ENCODE measurements around the gene ZNF566. TPM values are rescaled to one million over a fixed set of nuclear protein-coding genes. Genes with fewer than 3 reads are reported as not detected.

Gene ZNF566
- total RNA-seq, 1 experiment from 2014 or later: 3.1 TPM

DNA sequence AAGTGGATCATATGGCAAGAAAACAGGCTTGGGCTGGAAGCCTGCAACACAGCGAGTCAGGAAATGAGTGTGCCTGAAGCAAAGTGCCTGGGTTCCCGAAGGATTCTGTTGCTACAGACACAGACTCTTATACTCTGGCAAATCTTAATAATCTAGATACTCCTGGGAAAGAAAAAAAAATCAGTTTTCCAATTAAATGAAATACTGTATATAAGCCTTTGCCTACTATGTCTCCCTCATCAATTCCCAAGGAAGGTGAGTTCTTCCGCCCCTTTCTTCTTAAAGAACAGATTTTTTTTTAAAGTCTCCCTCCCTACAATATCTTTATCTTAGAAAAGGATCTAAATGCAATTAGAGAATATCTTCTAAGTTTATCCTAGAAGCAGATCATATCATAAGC lies 81.3 kb downstream of the ZNF566 start:
- no peak overlapping the region for H3K4me2 ChIP-seq (ENCODE audit: low read length)
- ChIA-PET POLR2A (ENCODE audit: unreplicated experiment) (no interaction called here), CTCF (no interaction called here)
- H3K27me3 ChIP-seq (ENCODE audit: low read length): no peaks in the 10 kb centered on the region
- no peak overlapping the region for H3K27ac ChIP-seq (ENCODE audit: low read length)
- peaks cover 13% of the 10 kb centered on the region; the same call in 1 of the 2 replicates for H3K36me3 ChIP-seq (ENCODE audit: low read depth, low read length)
- TF ChIP-seq EZH2phosphoT487 (IDR thresholded peaks at IDR 0.05; ENCODE audit: borderline replicate concordance, low read length) (no peak), EZH2 (IDR thresholded peaks at IDR 0.05; ENCODE audit: low read length, unreplicated experiment) (no peak)
- TF ChIP-seq, protein P1, sequence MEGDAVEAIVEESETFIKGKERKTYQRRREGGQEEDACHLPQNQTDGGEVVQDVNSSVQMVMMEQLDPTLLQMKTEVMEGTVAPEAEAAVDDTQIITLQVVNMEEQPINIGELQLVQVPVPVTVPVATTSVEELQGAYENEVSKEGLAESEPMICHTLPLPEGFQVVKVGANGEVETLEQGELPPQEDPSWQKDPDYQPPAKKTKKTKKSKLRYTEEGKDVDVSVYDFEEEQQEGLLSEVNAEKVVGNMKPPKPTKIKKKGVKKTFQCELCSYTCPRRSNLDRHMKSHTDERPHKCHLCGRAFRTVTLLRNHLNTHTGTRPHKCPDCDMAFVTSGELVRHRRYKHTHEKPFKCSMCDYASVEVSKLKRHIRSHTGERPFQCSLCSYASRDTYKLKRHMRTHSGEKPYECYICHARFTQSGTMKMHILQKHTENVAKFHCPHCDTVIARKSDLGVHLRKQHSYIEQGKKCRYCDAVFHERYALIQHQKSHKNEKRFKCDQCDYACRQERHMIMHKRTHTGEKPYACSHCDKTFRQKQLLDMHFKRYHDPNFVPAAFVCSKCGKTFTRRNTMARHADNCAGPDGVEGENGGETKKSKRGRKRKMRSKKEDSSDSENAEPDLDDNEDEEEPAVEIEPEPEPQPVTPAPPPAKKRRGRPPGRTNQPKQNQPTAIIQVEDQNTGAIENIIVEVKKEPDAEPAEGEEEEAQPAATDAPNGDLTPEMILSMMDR (conservative IDR thresholded peaks at IDR 0.05; ENCODE audit: low read depth, low read length): no peak
- no peaks in the 10 kb centered on the region for H3K9me3 ChIP-seq (ENCODE audit: low read length)
- no peaks in the 10 kb centered on the region for H3K79me2 ChIP-seq (ENCODE audit: low read length)
- H3K9ac ChIP-seq (ENCODE audit: low read length): no peak overlapping the region
- H2AFZ ChIP-seq (ENCODE audit: low read length): no peak overlapping the region
- no peak for ATAC-seq
- no peaks in the 10 kb centered on the region for H3K9me2 ChIP-seq (replicated peaks; ENCODE audit: low read length)
- DNase-seq: no peak
- H3F3A ChIP-seq (ENCODE audit: low read length, unreplicated experiment): no peaks in the 10 kb centered on the region
- no TSS peak for BruUV-seq (replicated peaks)
- no peaks in the 10 kb centered on the region for H4K20me1 ChIP-seq (ENCODE audit: low read length)
- H3K4me1 ChIP-seq (ENCODE audit: insufficient read depth, low read length): no peaks in the 10 kb centered on the region
- H3K4me3 ChIP-seq (ENCODE audit: low read length): no peak overlapping the region
- intact Hi-C loops (cut with micrococcal nuclease): no loop called here

DNA sequence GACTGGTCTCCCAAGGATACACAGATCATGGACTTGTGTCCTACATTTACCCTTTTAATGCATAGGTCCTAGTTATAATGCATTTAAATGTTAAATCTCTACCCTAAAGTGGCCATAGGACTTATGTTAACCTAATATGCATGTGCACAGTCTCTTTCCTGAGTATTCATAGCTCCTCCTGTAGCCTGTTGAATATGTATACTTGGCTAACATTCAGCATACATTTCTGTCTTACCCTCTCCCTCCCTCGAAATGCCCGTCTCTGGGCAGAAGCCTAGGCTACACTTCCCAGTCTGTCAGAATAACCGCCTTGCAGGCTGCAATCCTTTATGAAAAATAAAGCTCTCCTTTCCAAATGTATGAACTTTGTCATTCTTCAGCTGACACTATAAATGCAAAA lies 84.9 kb downstream of the ZNF566 start:
- ChIA-PET CTCF (no interaction called here), POLR2A (ENCODE audit: unreplicated experiment) (no interaction called here)
- no peaks in the 10 kb centered on the region for H3K4me1 ChIP-seq (ENCODE audit: insufficient read depth, low read length)

DNA sequence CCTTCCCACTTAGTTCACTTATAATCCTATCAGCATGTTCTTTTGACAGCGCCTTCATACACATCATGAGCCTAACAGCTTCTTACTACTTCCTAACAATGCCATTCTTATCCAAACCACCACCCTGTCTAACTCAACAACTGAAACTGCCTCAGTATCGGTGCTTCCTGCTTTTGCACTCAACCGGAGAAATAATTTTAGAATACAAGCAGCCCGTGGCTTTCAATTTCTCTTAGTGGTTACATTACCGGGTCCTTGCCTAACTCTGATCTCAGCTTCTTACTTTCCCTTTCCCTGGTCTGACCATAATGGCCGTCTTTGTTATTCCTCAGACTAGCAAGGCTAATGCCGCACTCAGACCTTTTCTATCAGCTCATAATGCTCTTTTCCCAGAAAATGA lies 87.9 kb downstream of the ZNF566 start:
- Histone ChIP-seq H3K27me3 (ENCODE audit: low read length) (no peaks in the 10 kb centered on the region), H3K36me3 (ENCODE audit: low read depth, low read length) (peaks cover 8% of the 10 kb centered on the region; the same call in 1 of the 2 replicates), H3K9ac (ENCODE audit: low read length) (no peak overlapping the region), H3K9me3 (ENCODE audit: low read length) (no peaks in the 10 kb centered on the region), H2AFZ (ENCODE audit: low read length) (no peak overlapping the region), H3K9me2 (replicated peaks; ENCODE audit: low read length) (no peaks in the 10 kb centered on the region), H3K4me2 (ENCODE audit: low read length) (no peak overlapping the region), H3F3A (ENCODE audit: low read length, unreplicated experiment) (no peaks in the 10 kb centered on the region), H3K79me2 (ENCODE audit: low read length) (no peaks in the 10 kb centered on the region), H3K4me1 (ENCODE audit: insufficient read depth, low read length) (no peaks in the 10 kb centered on the region), H4K20me1 (ENCODE audit: low read length) (no peaks in the 10 kb centered on the region), H3K4me3 (ENCODE audit: low read length) (no peak overlapping the region), H3K27ac (ENCODE audit: low read length) (no peak overlapping the region)
- ChIA-PET POLR2A (ENCODE audit: unreplicated experiment) (no interaction called here), CTCF (no interaction called here)
- ATAC-seq (no peak), DNase-seq (no peak)
- no peak for TF ChIP-seq EZH2 (IDR thresholded peaks at IDR 0.05; ENCODE audit: low read length, unreplicated experiment)
- no peak for TF ChIP-seq EZH2phosphoT487 (IDR thresholded peaks at IDR 0.05; ENCODE audit: borderline replicate concordance, low read length)
- TF ChIP-seq, protein P1 (conservative IDR thresholded peaks at IDR 0.05; ENCODE audit: low read depth, low read length): no peak
- BruUV-seq (replicated peaks): no TSS peak
- intact Hi-C loops (cut with micrococcal nuclease): no loop called here

More for the DNA sequence above, 84.9 kb downstream of the ZNF566 start:
- no TSS peak for BruUV-seq (replicated peaks)
- ATAC-seq (no peak), DNase-seq (no peak)
- no peak overlapping the region for H3K9ac ChIP-seq (ENCODE audit: low read length)
- H3K4me3 ChIP-seq (ENCODE audit: low read length): no peak overlapping the region
- no peak overlapping the region for H3K4me2 ChIP-seq (ENCODE audit: low read length)
- H4K20me1 ChIP-seq (ENCODE audit: low read length): no peaks in the 10 kb centered on the region
- no peaks in the 10 kb centered on the region for H3K79me2 ChIP-seq (ENCODE audit: low read length)
- no peaks in the 10 kb centered on the region for H3K9me2 ChIP-seq (replicated peaks; ENCODE audit: low read length)
- no peaks in the 10 kb centered on the region for H3K9me3 ChIP-seq (ENCODE audit: low read length)
- no peaks in the 10 kb centered on the region for H3K27me3 ChIP-seq (ENCODE audit: low read length)
- no peak for TF ChIP-seq EZH2phosphoT487 (IDR thresholded peaks at IDR 0.05; ENCODE audit: borderline replicate concordance, low read length)
- TF ChIP-seq EZH2 (IDR thresholded peaks at IDR 0.05; ENCODE audit: low read length, unreplicated experiment): no peak
- TF ChIP-seq, protein P1 (conservative IDR thresholded peaks at IDR 0.05; ENCODE audit: low read depth, low read length): no peak
- peaks cover 13% of the 10 kb centered on the region; the same call in 1 of the 2 replicates for H3K36me3 ChIP-seq (ENCODE audit: low read depth, low read length)
- no peak overlapping the region for H3K27ac ChIP-seq (ENCODE audit: low read length)
- H3F3A ChIP-seq (ENCODE audit: low read length, unreplicated experiment): no peaks in the 10 kb centered on the region
- no peak overlapping the region for H2AFZ ChIP-seq (ENCODE audit: low read length)
- intact Hi-C loops (cut with micrococcal nuclease): no loop called here
